ENCODE measurements around the gene VPS11.
"Not testable (repeated sequence)": the region's sequence is repeated elsewhere in the genome, so short reads cannot be mapped to it uniquely, and the experiment has no call there.

The VPS11 gene

DNA sequence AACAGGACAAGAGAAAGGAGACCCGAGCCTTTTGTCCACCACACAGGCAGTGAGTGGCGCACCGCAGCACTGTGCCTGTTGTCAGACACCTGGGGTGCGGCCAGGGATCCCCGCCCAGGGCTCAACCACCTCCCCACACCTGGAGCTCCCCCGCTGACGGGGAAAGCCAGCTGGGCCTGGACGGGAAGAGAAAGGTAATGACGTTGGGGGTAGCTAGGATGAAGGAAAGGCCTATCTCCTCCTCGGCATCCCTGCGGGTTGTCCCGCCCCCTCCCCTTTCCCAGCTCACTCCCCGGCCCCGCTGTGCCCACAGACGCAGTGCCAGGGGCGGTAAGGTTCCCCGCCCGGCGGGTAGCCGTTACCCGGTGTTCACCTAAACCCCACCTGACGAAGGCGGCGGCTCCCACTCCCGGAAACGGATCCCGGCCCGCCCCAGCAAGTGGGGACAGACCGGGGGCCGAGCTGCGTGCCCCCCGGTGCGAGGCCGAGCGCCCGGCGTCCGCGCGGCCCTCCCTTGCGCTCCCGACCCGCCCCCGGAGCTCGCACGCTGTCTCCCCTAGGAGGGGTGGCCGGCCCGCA lies 11.1 kb upstream of the VPS11 start:
- Mint-ChIP-seq H3K4me1 (peaks cover 30% of the 10 kb centered on the region), H3K9me3 (peaks cover 4% of the 10 kb centered on the region), H3K27ac (peak overlapping the region; percentile 99), H3K36me3 (ENCODE audit: low read depth) (peaks cover 57% of the 10 kb centered on the region), H3K4me3 (peak overlapping the region; percentile 94), H3K27me3 (ENCODE audit: low read depth, poor library complexity) (peaks cover 4% of the 10 kb centered on the region)
- DNase-seq, result no peak
- TF ChIP-seq, protein P1, sequence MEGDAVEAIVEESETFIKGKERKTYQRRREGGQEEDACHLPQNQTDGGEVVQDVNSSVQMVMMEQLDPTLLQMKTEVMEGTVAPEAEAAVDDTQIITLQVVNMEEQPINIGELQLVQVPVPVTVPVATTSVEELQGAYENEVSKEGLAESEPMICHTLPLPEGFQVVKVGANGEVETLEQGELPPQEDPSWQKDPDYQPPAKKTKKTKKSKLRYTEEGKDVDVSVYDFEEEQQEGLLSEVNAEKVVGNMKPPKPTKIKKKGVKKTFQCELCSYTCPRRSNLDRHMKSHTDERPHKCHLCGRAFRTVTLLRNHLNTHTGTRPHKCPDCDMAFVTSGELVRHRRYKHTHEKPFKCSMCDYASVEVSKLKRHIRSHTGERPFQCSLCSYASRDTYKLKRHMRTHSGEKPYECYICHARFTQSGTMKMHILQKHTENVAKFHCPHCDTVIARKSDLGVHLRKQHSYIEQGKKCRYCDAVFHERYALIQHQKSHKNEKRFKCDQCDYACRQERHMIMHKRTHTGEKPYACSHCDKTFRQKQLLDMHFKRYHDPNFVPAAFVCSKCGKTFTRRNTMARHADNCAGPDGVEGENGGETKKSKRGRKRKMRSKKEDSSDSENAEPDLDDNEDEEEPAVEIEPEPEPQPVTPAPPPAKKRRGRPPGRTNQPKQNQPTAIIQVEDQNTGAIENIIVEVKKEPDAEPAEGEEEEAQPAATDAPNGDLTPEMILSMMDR (IDR thresholded peaks at IDR 0.05), result no peak

DNA sequence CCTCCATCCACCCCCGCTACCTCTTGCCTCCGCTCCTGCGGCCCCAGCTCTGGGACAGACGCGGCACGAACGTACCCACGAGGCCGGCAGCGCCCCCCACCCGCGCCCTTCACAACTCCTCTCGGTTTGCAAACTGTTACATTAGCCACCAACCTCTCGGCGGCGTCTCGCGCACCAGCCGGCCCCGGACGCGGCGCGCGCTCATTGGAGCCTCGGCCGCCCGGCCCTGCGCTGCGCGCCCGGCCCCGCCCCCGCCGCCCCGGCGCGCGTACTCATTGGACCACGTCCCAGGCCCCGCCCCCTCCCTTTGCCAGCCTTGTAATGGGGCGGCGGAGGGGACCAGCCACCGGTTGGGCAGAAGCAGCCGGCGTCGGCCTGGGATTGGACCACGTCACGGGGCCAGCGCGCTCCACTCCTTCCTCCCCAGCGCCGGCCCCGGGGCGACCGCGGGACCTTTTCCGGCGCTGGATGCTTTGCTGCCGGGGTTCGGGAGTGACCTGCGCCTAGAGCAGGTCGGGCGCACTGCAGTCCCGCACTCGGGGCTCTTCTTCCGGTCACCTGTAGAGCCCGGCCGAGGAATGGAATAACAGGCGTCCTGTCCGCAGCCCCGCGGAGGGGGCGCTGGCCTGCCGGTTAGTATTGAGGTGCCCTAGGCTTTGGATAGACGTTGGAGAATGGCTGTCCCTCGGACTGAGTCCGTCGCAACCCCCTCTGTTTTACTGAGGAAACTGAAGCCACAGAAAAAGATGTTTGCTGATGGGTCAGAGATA lies 10.4 kb upstream of the VPS11 start, which contains the start of gene HYOU1:
Gene HYOU1, minus strand, starts transcription at position 206 of the 770 bp plus-strand sequence. CDS start 1,045 bp downstream, outside the sequence.
- TF ChIP-seq, protein P1 (IDR thresholded peaks at IDR 0.05), result peak; percentile 24
- Mint-ChIP-seq H3K36me3 (ENCODE audit: low read depth) (peaks cover 54% of the 10 kb centered on the region), H3K4me3 (peak within 1 kb of the TSS; percentile 94), H3K27ac (peak within 1 kb of the TSS; percentile 99), H3K4me1 (peaks cover 30% of the 10 kb centered on the region), H3K9me3 (peaks cover 4% of the 10 kb centered on the region), H3K27me3 (ENCODE audit: low read depth, poor library complexity) (peaks cover 4% of the 10 kb centered on the region)
- DNase-seq, result peak; percentile 100

DNA sequence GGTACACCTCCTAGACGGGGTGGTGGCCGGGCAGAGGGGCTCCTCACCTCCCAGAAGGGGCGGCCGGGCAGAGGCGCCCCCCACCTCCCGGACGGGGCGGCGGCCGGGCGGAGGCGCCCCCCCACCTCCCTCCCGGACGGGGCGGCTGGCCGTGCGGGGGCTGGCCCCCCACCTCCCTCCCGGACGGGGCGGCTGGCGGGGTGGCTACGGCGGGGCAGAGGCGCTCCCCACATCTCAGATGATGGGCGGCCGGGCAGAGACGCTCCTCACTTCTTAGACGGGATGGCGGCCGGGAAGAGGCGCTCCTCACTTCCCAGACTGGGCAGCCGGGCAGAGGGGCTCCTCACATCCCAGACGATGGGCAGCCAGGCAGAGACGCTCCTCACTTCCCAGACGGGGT lies 8.5 kb upstream of the VPS11 start:
- H3K9me3 Mint-ChIP-seq; DNase-seq; H3K27ac Mint-ChIP-seq; H3K27me3 Mint-ChIP-seq (ENCODE audit: low read depth, poor library complexity): not testable (repeated sequence)
- Mint-ChIP-seq H3K36me3 (ENCODE audit: low read depth) (peaks cover 35% of the 10 kb centered on the region), H3K4me3 (peak overlapping the region; percentile 65), H3K4me1 (peaks cover 30% of the 10 kb centered on the region)

DNA sequence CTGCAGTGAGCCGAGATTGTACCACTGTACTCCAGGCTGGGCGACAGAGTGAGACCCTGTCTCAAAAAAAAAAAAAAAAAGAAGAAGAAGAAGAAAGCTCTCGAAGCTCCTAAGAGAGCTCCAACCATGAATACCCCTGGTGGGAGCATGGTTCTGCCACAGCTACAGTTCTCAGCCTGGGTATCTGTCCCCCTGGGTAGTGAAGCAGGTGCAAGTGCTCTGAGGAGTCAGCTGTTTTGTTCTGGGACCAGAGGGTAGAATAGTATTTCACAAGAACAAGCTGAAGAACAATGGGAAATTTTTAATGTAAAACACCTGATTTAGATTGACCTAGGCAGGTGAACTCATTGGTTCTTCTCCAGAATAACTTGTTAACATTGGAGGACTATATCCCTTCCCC lies 6.4 kb upstream of the VPS11 start:
- Mint-ChIP-seq H3K27ac (no peak overlapping the region), H3K9me3 (peaks cover 4% of the 10 kb centered on the region), H3K4me3 (no peak overlapping the region), H3K27me3 (ENCODE audit: low read depth, poor library complexity) (peaks cover 4% of the 10 kb centered on the region), H3K4me1 (peaks cover 14% of the 10 kb centered on the region), H3K36me3 (ENCODE audit: low read depth) (peaks cover 16% of the 10 kb centered on the region)
- DNase-seq, result no peak
- TF ChIP-seq, protein P1 (IDR thresholded peaks at IDR 0.05), result no peak

DNA sequence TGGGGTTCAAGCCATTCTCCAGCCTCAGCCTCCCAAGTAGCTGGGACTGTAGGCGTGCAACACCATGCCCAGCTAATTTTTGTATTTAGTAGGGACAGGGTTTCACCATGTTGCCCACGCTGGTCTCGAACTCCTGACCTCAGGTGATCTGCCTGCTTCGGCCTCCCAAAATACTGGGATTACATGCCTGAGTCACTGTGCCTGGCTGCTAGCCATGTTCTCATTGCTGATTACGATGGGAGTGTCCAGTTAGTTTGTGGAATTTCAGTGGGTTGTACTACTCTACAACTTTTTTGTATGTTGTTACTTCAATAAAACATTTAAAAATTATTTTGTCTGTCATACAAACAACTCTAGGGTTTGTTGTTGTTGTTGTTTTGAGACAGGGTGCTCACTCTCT lies 4.8 kb upstream of the VPS11 start:
- H3K4me3 Mint-ChIP-seq, result no peak overlapping the region
- no peak overlapping the region for H3K27ac Mint-ChIP-seq
- H3K9me3 Mint-ChIP-seq, result peaks cover 4% of the 10 kb centered on the region
- H3K4me1 Mint-ChIP-seq, result peaks cover 20% of the 10 kb centered on the region
- H3K36me3 Mint-ChIP-seq (ENCODE audit: low read depth), result peaks cover 16% of the 10 kb centered on the region
- no peak for DNase-seq
- TF ChIP-seq, protein P1 (IDR thresholded peaks at IDR 0.05), result no peak
- peaks cover 4% of the 10 kb centered on the region for H3K27me3 Mint-ChIP-seq (ENCODE audit: low read depth, poor library complexity)

DNA sequence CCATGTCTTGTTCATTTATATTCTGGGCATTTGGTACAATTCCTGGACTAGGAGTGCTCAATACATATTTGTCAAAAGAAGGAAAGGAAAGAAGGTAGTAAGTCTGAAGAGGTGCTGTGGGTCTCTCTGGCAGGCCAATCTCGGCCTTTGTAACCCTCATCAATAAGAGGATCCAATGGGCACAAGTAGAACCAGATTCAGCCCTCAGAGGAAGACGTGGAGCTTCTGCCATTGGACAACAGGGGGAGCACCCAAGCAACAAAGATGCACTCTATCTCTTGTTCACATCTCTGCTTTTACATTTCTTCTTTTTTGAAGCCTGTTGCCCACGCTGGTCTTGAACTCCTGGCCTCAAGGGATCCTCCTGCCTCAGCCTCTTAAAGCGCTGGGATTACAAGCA lies 2.2 kb upstream of the VPS11 start:
- H3K4me3 Mint-ChIP-seq, result no peak overlapping the region
- no peak overlapping the region for H3K27ac Mint-ChIP-seq
- peaks cover 4% of the 10 kb centered on the region for H3K9me3 Mint-ChIP-seq
- H3K27me3 Mint-ChIP-seq (ENCODE audit: low read depth, poor library complexity), result peaks cover 2% of the 10 kb centered on the region
- peaks cover 24% of the 10 kb centered on the region for H3K4me1 Mint-ChIP-seq
- peaks cover 16% of the 10 kb centered on the region for H3K36me3 Mint-ChIP-seq (ENCODE audit: low read depth)
- TF ChIP-seq, protein P1 (IDR thresholded peaks at IDR 0.05), result peak; percentile 31
- no peak for DNase-seq
